NCI-H2029 (cell line): Measurements from ENCODE around the gene KCNK13.

Experiments
- DNase-seq: peaks from one replicate; lab custom pipeline; 2025; lab: John Stamatoyannopoulos, UW

The KCNK13 gene

DNA sequence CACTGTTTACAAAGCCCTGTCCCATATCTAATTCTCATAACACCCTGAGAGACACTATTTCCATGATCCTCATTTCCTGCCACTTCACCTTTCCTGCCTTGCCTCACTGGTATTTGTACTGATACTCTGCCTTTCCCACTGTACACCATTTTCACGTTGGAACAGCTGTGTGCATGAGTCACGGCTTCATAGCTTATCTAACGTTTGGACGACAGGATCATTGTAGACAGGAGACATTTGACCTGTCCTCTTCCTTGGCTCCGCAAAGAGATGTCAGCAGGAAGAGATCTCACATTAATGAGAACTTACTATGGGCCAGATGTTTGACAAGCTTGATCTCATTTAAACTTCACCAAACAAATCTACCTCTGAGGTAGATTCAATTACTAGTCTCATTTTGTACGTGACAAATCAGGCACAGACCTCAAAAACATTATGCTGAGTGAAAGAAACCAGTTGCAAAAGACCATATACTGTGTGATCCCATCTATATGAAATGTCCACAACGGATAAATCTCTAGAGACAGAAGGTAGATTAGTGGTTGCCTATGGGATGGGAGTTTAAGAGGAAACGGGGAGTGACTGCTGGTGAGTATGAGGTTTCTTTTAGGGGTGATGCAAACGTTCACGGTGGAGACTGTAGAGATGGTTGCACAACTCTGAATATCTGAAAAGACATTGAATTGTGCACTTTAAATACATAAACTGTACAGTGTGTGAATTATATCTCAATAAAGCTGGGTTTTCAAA is 71.2 kb downstream of the KCNK13 start:
- no peak for DNase-seq

DNA sequence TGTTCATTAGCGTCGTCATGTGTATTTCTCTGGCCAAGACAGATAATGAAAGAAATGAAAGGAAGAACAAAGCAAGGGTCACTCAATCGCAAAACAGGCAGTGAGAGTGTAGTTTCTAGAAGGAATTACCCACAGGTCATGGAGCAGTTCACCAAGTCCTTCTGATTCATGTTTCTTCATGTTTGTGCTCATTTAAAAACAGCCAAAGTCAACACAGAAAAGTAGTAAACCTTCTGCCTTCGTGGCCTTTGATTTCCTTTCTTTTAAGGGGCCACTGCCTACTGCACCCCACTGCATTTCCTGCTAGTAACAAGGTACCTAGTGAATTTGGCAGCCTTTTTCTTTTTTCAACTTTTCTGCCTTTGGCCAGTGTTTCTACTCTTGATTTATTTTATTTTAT is 75.1 kb downstream of the KCNK13 start:
- DNase-seq: no peak

DNA sequence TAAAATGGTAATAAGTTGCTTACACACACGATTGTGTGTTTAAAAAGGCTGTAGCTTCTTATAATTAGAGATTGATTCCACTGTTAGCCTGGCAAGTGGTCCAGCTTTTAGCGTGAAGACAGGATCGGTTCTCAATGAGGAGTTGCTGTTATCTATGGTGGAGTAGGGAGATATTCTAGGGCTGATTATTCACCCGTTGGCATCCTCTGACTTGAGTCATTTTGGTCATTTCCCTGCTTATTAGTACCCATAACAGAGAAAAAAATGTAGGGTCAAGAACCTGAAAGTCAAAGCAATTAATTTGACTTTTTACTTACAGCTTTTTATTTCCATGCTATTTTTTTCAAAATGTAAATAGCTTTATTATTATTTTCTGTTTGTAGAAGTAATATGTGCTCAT is 76.0 kb downstream of the KCNK13 start:
- no peak for DNase-seq

DNA sequence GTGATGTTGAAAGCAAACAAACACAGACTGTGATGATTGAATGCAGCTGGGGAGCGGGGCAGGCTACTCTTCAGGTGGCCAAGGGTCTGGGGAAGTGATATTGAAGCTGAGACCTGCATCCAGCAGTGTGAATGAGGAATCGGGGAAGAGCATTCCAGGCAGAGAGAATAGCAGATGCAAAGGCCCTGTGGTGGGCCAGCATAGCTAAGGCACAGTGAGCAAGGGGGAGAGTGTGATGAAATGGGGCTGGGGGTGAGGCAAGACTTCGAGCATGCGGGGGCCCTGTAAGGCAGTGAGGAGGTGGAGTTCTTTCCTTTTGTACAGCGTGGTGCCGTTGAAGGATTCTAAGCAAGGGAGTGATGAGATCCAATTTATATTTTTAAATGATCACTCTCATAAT is 77.4 kb downstream of the KCNK13 start:
- no peak for DNase-seq

DNA sequence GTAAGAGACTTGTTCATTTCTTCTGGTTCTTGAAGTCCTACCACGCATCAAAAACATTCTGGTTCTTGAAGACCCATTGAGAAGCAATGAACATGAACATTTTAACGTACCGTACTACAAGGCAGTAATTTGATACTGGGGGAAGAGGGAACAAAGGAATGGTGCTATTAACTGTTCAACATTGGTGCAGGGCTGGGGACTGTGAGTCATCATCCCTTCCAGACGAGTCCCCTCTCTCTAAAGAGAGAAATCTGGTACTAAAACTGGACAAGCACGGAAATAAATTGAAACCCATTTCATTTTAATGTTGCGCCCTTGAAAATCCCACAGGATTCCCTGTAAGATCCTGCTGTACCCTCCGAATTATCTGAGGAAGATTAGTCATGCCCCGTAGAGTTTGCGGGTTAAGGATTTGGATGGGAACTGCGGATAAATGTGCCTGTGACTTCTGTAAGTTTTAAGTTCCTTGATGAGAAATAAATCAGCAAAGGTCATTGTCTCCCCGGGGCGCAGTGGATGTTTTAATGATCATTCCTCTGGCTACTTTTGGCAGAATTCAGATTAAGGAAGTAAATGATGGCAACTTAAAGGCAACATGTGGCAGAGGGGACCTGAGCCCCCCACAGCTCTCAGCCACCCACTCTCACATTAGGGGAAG is 78.6 kb downstream of the KCNK13 start:
- no peak for DNase-seq

DNA sequence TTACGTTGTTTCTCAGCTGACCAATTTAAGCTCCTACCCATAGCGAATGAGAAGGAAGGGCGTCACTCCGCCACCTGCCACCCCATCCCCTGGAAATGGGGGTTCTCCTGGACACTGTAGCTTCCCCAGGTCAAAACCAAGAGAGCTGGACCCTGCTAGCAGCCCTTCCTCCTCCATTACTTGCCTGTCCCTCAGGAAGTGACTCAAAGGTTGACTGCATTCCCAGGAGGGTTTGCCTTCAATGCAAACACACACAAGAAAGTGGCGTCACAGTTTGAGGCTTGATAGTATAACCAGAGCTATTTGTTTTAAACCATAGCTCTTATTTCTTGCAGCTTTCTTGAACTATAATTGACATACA is 79.1 kb downstream of the KCNK13 start:
- no peak for DNase-seq

DNA sequence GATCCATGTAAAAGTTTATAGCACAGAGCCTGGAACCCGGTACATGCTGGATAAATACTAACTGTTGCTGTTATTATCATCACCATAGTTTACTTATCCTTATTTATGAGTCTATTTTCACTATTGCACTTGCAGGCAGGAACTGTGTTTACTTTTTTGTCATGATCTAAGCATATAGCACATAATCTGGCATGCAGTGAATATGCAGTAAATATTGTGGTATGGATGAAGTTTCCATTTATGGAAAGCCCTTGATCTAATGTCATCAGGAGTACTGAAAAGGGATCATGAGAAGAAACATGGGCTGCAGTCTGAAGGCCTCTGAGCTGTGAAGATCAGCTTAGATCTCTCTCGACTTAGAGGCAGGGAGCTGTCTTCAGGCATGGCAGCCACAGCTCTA is 91.6 kb downstream of the KCNK13 start:
- DNase-seq: no peak

DNA sequence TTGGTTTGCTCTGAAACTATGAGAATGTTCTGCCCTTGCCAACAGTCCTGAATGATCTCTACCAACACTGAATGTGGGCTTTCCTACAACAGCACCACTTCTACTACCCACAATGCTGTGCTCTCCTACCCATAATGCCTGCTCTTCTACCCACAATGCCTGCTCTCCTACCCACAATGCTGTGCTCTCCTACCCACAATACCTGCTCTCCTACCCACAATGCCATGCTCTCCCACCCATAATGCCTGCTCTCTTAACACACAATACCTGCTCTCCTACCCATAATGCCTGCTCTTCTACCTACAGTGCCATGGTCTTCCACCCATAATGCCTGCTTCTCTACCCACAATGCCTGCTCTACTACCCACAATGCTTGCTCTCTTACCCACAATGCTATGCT is 92.3 kb downstream of the KCNK13 start:
- DNase-seq: no peak

DNA sequence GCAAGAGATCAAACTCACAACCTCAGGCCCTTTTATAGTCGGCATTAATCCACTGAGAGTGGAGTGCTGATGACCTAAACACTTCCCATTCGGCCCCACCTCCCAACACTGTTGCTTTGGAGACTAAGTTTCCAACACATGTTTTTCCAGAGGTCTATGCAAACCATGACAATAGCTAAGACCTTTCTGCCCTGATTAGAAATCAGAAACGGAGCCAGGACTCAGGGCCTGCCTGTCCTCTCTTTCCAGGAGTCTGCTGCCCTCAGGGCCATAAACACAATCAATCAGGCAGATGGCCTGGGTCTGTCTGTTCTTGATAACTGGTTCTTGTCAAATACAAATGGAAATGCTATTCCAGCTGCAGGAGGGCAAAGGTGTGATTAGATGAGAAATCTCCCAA is 97.4 kb downstream of the KCNK13 start:
- DNase-seq: no peak

DNA sequence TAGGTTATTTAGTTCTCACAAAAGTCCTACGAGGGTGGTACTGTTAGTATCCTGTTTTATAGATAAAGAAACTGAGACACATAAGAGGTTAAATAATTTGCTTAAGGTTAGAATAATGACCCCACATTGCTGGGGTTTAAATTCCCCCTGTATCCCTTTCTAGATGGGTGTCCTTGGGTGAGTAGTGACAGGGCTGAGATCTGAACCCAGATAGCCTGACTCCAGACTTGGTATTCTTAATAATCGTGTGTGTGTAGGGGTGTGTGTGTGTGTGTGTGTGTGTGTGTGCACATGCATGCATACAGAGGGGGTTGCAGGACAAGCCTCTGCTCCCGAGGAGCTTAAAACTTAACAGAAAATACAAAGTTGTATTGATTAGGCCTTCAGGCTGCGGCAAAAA is 97.9 kb downstream of the KCNK13 start:
- DNase-seq: no peak

DNA sequence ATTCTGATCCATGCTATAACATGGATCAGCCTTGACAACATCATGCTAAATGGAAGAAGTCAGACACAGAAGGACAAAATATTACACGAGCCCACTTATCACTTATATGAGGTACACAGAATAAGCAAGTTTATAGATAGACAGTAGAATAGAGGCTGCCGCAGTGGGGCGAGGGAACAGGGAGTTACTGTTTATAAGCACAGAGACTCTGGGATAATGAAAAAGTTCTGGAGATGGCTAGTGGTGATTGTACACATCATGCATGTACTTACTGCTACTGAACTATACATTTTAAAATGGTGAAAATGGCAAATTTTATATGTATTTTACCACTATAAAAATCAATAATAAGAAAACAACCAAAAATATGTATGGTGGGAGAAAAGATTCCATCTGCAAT is 99.3 kb downstream of the KCNK13 start:
- DNase-seq: no peak

DNA sequence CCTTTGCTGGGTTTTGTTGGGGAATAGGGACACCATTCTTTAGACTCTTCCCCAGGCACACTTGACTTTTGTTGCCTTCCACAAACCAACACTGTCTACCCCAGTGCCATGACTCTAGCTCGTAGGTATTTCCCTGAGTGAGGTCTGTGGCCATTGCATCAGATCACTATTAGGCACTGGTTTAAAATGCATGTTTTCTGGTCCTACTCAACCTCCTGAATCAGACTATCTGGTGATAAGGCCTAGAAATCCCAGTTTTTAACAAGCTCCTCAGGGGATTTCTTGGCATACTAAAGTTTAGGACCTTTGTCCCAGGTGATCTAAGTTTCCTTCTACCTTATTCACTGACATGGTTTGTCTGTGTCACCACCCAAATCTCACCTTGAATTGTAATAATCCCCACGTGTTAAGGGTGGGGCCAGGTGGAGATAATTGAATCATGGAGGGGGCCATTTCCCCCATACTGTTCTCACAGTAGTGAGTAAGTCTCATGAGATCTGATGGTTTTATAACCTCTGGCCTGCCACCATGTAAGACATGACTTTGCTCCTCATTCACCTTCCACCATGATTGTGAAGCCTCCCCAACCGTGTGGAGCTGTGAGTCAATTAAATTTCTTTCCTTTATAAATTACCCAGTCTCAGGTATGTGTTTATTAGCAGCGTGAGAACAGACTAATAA is 106.8 kb downstream of the KCNK13 start:
- DNase-seq: no peak

DNA sequence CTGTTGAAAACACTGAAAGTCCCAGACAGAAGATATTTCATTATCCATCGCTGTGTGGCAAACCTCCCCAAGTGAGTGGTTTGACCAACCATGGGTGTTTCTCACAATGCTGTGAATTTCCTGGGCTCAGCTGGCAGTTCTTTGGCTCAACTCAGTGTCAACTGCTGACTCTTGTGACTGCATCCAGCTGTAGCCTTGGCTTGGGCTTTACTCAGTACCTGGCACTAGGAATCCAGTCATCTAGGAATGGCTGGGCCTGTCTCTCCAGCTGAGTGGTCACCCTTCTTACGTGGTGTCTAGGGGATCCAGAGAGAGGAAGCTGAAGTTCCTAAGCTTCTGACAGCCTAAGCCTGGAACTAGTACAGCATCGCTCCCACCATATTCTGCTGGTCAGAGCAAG is 113.8 kb downstream of the KCNK13 start:
- DNase-seq: no peak

DNA sequence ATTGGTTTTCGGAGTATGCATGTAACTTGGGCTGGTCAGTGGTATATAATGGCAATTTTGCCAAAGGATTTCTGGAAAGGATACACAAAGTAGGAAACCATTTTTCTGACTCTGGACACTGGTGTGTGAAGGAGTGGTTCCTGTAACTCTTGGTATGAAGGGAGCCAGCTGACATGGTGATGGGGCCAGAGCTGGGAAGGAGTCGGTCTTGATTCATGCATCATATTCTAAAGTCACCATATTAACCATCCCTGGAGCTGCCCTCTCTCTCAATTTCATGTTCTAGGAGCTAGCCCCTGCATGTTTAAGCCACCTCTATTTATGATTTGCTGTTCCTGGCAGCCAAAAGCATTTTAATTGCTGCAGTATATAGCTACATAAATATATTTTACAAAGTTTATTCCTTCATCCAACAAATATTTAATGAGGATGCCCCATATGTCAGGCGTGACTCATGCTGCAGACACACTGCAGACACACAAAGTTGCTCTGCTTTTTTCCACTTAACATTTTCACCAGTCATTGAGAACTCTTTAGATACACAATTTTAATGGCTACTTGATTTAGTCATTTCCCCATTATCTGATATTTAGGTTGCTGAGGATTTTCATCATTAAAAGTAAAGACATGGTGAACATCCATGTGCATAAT is 115.9 kb downstream of the KCNK13 start:
- DNase-seq: no peak

DNA sequence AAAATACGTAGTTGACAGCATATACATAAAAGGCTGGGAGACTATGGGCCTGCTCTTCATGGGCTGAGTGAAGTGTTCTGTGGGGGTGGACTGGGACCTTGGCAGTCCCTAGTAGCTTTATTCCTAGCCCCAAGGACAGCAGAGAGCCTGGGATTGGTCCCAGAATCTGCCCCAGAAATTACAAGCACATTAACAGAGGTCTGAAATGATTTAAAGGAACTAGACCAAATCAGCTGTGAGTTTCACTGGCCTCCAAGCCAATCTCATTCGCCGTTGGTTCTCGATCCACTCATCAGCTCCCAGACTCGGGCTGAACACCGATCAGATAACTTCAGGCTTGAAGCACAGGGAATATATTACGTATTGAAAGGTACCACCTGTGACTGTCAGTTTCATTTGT is 117.6 kb downstream of the KCNK13 start:
- no peak for DNase-seq

DNA sequence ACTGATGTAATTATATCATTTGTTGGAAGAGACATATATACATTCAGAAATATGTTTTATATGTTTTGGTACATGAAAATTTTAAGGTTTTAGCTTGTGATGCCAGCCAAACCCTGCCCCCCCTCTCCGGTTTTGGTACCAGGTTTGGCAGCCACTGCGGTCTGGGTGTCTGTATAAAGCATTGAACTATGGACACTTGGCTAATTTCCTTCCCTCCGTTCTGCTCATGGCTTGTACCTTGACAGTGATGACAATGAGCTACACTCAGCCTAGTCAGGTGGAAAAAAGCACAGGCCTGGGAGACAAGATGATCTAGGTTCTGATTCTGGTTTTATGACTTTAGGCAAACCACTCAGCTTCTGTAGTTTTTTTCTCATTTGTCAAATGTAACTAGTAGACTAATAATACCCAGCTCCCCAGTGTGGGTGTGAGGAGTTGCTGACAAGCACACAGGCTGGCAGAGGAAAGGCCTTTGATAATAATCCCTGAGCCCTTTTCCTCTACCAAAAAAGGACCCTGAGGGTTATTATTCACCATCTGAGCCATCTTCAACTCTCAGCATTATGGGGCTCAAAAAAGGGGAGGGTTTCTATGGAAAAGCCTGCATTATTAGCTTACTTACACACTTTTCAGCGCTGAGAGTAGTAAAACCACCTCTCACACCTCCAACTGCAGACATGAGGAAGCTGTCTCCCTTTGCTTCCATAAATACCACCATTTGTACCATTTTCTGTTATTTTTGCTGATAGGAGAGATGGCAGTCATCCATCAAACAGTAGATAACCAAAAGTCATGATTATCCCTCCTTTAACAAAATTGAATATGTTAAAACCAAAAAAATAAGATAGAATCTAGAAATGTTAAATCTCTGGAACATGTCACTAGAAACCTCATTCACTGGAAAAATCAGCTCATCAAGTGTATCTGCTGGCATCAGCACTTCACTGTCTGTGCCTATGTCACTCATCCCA is 118.3 kb downstream of the KCNK13 start:
- no peak for DNase-seq

DNA sequence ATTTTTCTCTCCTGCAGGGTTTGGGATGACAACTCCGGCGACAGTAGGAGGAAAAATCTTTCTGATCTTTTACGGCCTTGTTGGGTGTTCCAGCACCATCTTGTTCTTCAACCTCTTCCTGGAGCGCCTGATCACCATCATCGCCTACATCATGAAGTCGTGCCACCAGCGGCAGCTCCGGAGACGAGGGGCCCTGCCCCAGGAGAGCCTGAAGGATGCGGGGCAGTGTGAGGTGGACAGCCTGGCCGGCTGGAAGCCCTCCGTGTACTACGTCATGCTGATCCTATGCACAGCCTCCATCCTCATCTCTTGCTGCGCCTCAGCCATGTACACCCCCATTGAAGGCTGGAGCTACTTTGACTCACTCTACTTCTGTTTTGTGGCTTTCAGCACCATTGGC is 122.3 kb downstream of the KCNK13 start:
- DNase-seq: no peak

DNA sequence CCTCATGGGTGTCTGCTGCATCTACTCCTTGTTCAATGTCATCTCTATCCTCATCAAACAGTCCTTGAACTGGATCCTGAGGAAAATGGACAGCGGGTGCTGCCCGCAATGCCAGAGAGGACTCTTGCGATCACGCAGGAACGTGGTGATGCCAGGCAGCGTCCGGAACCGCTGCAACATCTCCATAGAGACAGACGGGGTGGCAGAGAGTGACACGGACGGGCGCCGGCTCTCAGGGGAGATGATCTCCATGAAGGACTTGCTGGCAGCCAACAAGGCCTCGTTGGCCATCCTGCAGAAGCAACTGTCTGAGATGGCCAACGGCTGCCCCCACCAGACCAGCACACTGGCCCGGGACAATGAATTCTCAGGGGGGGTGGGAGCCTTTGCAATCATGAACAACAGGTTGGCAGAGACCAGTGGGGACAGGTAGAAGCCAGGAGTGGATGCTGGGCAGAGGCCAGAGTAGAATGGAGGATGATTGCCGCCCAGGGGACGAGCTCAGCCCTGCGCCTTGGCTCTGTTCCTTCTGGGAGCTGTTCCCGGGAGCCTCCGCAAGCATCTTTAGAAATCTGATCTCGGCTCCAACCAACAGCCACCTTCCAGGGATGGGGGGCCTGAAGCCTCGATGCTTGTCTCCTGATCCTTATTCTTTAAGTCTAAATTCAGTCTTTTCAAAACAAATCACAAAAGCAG is 122.9 kb downstream of the KCNK13 start:
- DNase-seq: no peak

DNA sequence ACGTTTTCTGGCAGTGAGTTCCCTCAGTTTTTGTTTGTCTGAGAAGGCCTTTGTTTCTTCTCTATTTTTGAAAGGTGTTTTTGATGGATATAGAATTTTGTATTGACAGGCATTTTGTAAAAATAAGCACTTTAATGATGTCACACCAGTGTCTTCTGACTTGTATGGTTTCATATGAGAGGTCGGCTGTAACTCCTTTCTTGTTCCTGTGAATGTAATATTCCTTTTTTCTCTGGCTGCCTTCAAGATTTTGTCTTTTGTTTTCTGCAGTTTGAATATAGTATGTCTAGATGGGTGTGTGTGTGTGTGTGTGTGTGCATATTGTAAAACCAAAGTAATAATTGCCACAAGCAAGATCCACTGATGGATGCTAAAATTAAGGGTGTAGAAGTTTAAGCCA is 126.8 kb downstream of the KCNK13 start:
- DNase-seq: no peak

DNA sequence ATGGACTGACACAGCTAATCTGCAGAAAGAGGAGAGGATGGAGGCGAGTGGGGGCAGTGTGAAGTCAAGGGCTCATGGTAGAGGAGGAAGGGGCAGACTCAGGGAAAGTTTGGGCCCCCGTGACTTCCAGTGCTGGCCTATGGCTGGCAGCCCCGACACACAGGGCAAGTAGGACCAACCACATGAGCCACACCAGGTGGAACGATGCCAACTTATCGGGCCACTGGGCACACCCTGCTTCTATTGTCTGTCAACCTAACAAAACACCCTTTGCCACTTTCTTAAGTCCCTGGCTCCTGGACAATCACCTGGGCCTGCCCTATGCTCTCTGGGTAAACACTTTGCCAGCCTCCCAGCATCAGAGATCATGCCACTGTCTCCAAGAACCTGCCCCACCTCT is 129.4 kb downstream of the KCNK13 start:
- no peak for DNase-seq

DNA sequence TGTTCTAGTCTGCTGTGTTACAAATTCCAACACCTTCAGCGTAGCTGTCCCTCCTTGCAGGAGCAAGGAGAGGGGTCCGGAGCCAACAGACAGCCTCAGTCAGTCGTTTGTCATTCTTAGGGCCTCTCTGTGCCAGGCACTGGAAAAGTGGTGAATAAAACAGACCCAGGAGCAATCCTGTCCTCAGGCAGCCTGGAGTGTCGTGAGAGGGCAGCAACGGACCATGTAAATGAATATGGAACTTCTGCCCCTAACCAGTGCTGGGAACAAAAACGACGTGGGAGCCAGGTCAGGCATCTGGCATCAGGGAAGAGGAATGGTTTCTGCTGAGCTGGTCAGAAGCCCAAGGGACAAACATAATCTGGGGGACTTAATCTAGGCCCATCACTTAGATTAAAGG is 129.8 kb downstream of the KCNK13 start:
- DNase-seq: no peak
